Measurements from ENCODE around the gene FIGNL2.
A peak's percentile ranks its signal among the peaks of the same experiment; 100 is the strongest.
"Not testable (repeated sequence)": the region's sequence is repeated elsewhere in the genome, so short reads cannot be mapped to it uniquely, and the experiment has no call there.

FIGNL2 gene, protein sequence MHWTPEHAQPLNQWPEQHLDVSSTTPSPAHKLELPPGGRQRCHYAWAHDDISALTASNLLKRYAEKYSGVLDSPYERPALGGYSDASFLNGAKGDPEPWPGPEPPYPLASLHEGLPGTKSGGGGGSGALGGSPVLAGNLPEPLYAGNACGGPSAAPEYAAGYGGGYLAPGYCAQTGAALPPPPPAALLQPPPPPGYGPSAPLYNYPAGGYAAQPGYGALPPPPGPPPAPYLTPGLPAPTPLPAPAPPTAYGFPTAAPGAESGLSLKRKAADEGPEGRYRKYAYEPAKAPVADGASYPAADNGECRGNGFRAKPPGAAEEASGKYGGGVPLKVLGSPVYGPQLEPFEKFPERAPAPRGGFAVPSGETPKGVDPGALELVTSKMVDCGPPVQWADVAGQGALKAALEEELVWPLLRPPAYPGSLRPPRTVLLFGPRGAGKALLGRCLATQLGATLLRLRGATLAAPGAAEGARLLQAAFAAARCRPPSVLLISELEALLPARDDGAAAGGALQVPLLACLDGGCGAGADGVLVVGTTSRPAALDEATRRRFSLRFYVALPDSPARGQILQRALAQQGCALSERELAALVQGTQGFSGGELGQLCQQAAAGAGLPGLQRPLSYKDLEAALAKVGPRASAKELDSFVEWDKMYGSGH

DNA sequence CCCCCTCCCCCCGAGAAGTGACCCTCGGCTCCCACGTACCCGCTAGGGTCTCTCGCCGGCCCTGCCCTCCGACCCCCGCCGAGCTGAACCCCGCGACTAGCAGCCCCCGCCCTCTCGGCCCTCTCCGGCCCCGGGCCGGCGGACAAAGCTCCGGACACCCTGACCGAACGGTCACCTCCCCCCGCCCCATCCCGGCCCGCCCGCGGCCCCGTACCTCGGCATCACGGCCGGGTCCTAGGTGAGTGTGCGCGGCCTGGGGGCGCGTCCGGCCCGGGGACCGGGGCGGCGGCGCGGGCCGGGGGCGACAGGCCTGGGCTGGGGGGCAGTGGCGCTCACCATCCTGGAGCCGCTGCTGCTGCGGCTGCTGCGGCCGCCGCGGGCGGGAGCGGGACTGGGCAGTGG lies at the start of gene FIGNL2:
Gene FIGNL2, minus strand, starts transcription at position 393 of the 402 bp plus-strand sequence. CDS start 26,305 bp downstream, outside the sequence.
- no peak for DNase-seq

DNA sequence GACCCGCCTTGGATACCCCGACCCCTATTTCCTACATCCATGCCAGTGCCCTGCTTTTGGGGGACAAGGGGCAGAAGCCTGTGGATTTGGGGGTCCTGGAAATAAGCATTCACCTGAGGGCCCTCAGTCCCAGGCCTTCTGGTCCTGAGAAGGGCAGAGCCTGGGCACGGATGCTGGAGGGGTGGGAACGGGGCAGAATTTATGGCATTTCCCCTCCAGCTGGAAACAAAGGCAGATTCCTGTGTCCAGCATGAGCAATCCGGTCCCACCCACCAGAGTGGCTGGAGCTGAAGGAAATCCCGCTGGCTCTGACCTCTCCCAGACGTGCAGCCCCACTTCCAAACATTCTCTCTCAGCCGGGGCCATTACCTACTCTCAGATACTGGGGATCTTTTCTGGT lies 48.7 kb upstream of the FIGNL2 start:
- no peak for DNase-seq

- no peak for DNase-seq
Observed at GRCh38 chr12:51896236-51896635, 47.7 kb upstream of the FIGNL2 start.

DNA sequence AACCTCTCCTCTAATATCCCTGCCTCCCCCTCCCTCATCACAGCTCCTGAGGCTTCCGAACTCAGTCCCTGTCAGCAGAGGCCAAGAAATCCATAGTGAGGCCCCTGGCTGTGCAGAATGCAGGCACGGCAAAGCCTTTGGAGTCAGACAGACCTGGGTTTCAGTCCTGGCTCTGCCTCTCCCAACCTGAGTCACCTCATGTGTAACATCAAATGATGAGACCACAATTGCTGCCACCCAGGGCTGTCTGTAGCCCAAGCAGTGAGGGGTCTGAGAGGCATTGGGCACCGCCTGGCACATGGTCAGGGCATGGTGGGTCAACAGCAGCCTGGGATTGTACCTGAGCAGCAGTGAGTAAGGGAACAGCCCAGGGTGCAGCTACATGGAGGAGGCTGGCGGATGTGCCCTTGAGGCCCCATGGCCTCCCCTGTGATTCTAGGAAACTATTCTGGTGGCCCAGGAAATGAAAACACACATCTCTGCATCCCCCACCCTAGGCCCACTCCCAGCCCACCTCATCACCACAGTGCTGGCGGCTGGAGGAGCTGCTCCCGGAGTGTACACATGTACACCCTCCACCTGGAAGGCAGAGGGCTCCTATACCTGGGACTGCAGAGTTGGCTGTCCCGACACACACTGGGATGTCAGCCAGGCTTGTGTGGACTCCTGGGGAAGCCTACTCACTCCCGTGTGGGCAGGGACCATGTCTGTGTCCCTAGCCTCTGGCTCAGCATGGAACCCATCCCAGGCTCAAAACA lies 47.0 kb upstream of the FIGNL2 start:
- DNase-seq = no peak

DNA sequence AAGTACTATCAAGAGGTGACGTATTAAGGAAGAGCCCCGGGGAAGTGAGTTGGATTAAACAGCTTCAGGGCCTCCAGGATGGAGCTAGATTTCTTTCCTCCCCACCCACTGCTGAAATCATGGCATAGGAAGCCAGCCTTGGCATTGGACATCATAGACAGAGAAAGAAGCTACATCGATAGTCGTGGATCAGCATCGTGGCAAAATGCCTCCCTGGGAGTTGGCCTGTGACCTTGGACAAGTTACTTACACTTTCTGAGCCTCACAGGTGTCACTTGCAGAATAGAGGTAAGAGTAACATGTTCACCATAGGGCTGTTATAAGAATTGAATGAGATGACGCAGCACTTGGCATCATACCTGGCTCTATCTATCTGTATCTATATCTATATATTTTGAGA lies 45.3 kb upstream of the FIGNL2 start:
- no peak for DNase-seq

DNA sequence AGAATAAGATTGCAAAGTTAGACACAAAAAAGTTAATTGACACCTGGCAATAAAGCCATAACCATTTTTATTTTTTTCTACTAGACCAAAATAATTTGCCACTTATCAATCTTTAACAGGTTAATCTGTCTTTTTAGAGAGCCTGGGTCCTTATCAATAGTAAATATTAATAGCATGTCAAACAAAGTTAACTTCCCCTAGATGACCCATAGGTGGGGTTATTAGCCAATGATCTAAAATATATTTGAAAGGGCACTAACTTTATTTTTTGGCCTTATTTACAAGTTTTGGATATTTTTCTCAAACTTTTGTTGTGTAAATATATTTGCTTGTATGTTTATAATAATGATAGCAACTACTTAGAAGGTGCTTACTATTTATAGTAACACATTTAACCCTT lies 43.3 kb upstream of the FIGNL2 start:
- DNase-seq = no peak

DNA sequence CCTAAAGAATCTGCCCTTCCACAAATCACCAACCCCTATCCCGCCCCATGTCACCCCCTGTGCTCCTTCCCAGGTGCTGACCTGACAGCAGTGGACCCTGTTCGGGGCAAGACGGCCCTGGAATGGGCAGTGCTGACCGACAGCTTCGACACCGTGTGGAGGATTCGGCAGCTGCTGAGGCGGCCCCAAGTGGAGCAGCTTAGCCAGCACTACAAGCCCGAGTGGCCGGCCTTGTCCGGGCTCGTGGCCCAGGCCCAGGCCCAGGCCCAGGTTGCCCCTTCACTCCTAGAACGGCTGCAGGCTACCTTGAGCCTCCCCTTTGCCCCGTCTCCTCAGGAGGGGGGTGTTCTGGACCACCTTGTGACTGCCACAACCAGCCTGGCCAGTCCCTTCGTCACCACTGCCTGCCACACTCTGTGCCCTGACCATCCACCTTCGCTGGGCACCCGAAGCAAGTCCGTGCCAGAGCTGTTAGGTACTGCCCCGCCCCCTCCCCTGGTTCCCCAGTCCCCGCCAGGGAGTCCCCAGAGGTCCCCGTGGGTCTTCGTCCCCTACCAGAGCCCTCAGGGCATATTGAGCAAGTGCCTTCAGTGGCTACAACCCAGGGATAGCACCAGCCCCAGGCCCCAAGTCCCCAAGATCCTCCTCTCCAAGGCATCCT lies 42.1 kb upstream of the FIGNL2 start:
- no peak for DNase-seq

DNA sequence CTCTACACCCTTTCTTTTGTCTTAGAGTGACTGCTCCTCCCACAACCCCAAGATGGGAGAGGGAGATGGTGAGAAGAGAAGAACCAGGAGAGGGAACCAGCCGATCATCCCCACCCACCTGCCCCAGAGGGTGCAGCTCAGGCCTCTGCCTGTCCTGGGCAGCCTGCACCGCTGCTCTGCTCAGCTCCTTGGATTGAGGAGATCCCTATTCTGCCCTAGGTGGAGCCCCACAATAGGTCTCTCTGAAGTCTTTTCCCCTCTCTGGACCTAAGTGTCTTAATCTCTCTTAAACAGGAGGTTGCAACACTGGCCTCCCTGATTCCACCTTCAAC lies 41.6 kb upstream of the FIGNL2 start:
- no peak for DNase-seq

GRCh38 chr12:51889216-51890132 lies 41.0 kb upstream of the FIGNL2 start:
- no peak for DNase-seq

DNA sequence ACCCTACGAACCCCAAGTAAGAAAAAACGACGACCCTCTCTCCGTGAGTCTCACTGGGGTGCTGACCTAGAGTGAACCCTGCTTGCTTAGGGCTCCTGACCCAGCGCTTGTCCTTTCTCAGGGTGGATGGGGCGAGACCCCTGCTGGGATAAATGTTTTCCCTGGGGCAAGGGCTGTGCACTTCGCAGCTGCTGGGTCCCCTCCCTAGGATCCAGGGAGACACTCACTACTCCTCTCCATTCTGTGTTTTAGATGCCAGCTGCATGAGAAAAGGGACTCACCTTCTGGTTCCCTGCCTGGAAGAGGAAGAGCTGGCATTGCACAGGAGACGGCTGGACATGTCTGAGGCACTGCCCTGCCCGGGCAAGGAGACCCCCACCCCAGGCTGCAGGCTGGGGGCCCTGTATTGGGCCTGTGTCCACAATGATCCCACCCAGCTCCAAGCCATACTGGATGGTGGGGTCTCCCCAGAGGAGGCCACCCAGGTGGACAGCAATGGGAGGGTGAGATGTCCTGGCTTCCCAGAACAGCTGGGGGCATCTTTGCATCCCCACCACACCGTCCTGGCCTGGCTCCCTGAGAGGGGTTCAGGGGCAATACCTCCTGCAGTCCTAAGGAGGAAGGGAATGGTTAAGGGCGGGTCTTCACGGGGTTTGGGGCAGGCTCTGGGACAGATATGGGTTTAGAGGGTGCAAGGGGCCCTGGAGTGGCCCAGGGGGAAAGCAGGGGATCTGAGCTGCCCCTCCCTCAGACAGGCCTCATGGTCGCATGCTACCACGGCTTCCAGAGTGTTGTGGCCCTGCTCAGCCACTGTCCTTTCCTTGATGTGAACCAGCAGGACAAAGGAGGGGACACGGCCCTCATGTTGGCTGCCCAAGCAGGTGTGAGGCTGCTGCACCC lies 40.0 kb upstream of the FIGNL2 start:
- DNase-seq = no peak

DNA sequence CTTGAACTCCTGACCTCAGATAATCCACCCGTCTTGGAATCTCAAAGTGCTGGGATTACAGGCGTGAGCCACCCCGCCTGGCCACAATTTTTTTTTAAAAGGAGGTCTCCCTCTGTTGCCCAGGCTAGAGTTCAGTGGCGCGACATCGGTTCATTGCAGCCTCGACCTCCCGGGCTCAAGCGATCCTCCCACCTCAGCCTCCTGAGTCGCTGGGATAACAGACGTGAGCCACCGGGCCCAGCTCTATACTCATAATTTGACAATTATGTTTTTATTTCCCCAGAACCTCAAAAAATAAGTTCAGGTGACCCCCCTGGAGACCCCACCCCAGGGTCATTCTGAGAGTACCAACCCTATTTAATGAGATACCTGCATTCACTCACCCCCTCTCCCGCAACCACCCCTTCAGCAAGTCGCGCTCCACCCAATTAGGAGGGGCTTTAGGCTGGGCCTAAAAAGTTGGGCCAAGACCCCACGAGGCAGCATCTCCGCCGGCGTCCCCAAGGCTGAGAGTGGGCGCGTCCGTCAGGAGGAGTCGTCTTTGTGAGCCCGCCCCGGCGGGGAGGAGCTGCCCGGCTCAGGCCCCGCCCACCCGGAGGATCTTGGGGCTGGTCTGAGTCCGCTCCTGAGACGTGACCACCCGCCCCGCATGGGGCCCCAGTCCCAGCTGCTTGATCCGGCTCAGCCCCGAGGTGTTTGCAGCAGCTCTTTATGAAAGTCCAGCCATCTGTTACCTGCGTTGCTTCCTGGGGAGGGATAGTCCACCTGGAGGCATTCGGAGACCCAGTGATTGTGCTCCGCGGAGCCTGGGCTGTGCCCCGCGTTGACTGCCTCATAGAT lies 39.2 kb upstream of the FIGNL2 start, which contains the start of gene ANKRD33:
Gene ANKRD33, plus strand, starts transcription at position 628 of the 840 bp plus-strand sequence. Its CDS starts 84 bp downstream, at position 712.
- DNase-seq = no peak

GRCh38 chr12:51886021-51886710 lies 37.6 kb upstream of the FIGNL2 start:
- DNase-seq = peak; percentile 78

DNA sequence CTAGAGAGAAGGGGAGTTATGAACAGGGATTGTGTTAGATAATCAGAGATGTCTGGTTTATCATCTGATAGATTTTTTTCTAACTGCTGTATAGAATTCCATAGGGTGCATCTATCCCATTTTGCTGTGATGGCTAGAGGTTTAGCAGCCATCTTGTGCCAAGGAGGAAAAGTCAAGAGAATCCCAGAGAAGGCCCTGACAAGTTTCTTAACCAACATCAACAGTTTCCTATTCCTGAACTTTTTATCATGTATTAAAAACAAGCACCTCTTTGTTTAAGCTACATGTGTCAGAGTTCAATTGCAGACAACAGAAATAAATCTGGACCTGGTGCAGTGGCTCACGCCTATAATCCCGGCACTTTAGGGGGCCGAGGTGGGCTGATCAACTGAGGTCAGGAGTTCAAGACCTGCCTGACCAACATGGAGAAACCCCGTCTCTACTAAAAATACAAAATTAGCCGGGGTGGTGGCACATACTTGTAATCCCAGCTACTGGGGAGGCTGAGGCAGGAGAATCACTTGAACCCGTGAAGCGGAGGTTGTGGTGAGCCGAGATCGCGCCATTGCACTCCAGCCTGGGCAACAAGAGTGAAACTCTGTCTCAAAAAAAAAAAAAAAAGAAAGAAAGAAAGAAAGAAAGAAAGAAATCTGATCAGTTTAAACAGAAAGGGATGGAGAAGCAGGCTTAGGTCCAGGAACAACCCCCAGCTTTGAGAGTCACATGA lies 36.9 kb upstream of the FIGNL2 start:
- DNase-seq = not testable (repeated sequence)

- no peak for DNase-seq
Observed at GRCh38 chr12:51884676-51885229, 36.2 kb upstream of the FIGNL2 start.

GRCh38 chr12:51883998-51884675 lies 35.6 kb upstream of the FIGNL2 start:
- DNase-seq = no peak

- DNase-seq = no peak
Observed at GRCh38 chr12:51883295-51883694, 34.8 kb upstream of the FIGNL2 start.

DNA sequence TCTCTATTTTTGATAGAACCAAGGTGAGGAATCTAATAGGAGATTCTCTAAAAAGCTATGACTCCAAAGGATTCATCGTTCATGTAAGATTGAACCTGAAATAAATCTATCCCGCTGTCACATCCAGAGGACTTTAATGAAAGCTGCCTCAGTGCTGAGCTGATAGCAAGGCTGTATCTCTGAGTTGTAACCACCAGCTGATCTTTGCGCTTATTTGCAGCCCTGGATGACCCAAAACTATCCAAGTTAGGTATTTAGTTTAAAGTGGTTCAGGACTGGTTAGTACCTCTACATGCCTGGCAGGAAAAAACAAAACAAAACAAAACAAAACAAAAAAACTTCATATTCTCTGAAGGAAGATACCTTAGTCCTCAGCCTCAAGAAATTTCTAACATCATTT lies 30.6 kb upstream of the FIGNL2 start:
- DNase-seq = no peak

GRCh38 chr12:51874486-51874885 lies 26.0 kb upstream of the FIGNL2 start:
- DNase-seq = no peak

Measured in CD4-positive, alpha-beta T cell treated with Interleukin-15 for 1 hour (primary cell).